Epithelial cell of esophagus (primary cell): Measurements from ENCODE around the gene SCUBE1.

Experiments used
- DNase-seq: peaks from one replicate; pipeline ENCODE4 v3.0.0; 2010; ENCODE audit warnings: low read depth
- H3K4me3 ChIP-seq: 2 replicates; pipeline ENCODE4 v1.5.1; 2011; ENCODE audit warnings: mild to moderate bottlenecking, low read length, control low read depth
- TF ChIP-seq, protein P1 (sequence below): IDR thresholded peaks from 2 replicates; pipeline ENCODE4 v1.5.1; 2011; ENCODE audit warnings: low read depth, mild to moderate bottlenecking, low read length, control low read depth, inconsistent platforms; ENCODE audit not compliant: insufficient read depth; ENCODE audit errors: missing control alignments

The SCUBE1 gene

GRCh38 chr22:43205261-43205691 lies 137.9 kb downstream of the SCUBE1 start:
- TF ChIP-seq, protein P1, sequence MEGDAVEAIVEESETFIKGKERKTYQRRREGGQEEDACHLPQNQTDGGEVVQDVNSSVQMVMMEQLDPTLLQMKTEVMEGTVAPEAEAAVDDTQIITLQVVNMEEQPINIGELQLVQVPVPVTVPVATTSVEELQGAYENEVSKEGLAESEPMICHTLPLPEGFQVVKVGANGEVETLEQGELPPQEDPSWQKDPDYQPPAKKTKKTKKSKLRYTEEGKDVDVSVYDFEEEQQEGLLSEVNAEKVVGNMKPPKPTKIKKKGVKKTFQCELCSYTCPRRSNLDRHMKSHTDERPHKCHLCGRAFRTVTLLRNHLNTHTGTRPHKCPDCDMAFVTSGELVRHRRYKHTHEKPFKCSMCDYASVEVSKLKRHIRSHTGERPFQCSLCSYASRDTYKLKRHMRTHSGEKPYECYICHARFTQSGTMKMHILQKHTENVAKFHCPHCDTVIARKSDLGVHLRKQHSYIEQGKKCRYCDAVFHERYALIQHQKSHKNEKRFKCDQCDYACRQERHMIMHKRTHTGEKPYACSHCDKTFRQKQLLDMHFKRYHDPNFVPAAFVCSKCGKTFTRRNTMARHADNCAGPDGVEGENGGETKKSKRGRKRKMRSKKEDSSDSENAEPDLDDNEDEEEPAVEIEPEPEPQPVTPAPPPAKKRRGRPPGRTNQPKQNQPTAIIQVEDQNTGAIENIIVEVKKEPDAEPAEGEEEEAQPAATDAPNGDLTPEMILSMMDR = no peak
- DNase-seq = no peak
- H3K4me3 ChIP-seq = no peak overlapping the region

DNA sequence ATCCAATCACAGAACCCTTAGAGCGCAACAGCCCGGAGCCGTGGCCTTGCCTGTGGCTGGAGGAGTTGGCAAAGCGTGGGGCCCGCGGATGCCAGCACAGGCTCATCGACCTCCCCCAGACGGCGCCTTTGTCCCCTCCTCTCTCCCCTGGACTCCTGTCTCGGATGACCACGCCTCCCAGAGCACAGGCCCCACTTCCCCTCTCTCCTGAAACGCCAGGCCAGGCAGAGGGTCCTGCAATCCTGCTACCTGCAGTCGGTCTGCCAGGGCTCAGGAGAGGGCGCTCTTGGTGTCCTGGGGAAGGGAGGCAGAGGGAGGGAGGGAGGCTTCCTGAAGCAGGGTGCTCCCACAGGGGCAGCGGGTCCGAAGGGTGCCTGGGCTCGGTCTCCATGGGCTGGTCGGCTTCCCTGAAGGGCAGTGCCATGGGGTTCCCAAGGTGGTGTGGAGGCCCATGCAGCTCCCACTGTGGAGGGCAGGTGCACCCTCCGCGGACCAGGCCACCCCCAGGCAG lies 139.6 kb downstream of the SCUBE1 start:
- TF ChIP-seq, protein P1 = no peak
- no peak for DNase-seq
- no peak overlapping the region for H3K4me3 ChIP-seq

DNA sequence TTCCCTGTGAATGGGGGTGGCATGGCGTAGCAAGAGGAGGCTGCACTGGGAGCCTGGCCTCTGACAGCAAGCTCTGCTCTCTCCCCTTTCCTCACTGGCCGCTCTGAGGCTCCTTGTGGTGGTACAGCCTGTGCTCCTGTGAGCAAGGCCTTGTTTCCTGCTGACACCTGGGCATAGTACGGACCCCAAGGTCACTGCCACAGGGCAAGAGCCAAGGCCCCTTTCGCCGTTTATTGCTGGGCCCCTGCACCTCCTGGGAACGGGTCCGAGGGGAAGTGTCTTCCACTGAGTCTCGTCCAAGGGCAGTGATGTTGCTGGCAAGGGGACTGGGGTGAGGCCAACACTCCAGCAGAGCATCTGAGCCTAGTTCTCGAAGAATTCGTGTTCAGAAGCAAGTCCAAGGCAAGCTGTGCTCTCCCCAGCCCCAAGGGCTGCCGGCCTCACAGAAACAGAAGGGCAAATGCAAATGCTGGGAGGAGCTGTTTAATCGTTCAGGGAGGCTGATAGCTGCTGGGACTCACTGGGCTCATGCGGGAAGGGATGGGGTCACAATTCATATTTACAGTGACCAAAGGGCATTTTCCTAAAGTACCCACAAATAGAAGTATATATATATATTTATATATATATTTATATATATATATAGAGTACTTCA lies 140.3 kb downstream of the SCUBE1 start:
- no peak for DNase-seq
- H3K4me3 ChIP-seq = no peak overlapping the region
- TF ChIP-seq, protein P1 = no peak

GRCh38 chr22:43202326-43202725 lies 140.8 kb downstream of the SCUBE1 start:
- no peak overlapping the region for H3K4me3 ChIP-seq
- DNase-seq = no peak
- TF ChIP-seq, protein P1 = no peak

DNA sequence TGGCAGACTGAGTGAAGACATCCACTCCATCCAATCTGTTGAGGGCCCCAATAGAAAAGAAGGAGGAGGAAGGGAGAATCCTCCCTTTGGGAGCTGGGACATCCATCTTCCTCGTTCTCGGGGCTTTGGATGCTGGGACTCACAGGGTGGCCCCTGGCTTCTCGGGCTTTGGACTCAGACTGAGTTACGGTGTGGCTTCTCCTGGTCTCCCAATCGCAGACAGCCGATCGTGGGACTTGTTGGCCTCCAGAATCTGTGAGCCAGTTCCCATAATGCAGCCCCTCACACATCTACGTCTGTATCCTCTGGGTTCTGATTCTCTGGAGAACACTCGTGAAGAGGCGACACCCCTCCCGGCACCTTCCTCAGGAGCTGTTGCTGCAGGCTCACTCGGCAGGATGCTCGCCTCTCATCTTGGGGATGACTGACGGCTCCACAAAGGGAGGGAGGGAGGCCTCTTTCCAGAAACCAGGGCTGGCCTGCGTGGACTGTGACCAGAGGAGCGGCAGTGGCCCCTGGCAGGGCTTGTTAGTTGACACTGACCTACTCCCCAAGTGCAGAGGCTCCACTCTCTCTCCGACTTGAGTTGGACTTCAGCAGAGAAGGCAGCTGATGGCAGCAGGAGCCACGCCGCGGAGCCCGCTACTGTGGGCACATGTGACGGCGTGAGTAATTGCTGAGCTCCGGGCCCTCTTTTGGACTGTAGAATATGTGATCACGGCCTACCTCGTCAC lies 141.5 kb downstream of the SCUBE1 start:
- no peak overlapping the region for H3K4me3 ChIP-seq
- TF ChIP-seq, protein P1 = no peak
- no peak for DNase-seq

DNA sequence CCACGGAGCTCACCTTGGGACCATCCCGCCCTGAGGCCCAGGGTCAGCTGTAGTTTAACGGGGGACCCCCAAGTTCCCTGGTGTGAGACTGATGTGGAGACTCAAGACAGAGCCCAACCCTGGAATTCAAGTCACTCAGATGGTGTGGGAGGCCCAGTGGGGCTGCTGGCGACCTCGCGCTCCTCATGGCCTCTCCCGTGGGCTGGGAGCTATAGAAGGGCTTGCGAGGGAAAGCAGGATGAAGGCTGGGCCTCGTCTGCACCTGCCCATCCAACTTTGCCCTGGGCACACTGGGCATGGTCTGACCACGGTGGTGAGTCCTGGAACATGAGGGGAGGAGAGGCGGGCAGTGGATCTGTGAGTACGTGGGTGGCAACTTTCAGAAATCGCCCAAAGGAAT lies 142.6 kb downstream of the SCUBE1 start:
- no peak overlapping the region for H3K4me3 ChIP-seq
- no peak for DNase-seq
- TF ChIP-seq, protein P1 = no peak

DNA sequence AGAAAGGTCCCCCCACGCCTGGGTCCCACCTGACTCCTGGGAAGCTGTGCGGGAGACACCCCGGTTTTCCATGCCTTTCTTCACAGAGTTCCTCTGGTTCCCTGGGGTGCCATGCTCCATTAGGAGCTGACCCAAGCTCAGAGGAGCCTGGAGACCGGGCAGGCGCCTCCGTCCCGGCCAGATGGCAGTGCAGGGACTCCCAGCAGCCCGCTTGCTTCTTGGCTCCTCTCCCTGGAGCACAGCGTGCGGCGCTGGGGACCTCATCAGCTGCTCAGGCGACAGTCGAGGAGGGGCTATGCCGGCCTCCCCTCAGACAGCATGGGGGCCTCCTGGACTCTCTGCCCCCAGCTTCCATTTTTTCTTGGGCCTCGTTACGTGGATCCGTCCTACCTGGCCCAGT lies 143.1 kb downstream of the SCUBE1 start:
- TF ChIP-seq, protein P1 = no peak
- H3K4me3 ChIP-seq = no peak overlapping the region
- DNase-seq = no peak
